ENCODE results near the gene PLXNA2.

DNA sequence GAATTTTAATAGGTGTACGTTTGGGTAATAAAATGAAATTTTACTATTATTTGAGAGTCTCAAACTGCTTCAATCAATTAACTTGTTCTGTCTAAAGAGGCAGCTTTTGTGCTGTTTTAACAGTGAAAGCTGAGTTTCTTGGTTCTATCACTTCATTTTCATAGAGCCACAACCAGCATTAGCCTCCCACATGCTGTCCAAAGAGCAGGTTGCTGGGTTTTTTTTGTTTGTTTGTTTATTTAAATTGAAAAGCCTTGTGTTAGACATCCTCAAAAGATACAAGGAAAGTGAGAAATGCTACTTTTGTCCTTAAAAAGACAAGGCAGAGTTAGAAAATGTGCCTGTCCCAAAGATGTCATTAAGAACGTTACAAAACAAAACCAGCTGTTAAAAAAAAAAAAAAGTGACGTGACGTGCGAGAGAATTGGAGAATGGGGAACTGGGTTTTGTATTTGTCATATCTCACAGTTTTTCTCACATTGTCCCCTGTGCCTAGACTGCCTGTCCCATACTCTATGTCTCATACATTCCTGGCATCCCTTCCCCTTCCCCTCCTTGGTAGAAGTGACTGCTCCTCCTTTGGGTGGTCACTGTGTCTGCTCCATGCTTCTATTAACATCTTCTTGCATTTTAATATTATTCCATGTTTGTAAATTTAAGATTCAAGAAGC lies 270.2 kb downstream of the PLXNA2 start:
- TF ChIP-seq POLR2AphosphoS5 (IDR thresholded peaks at IDR 0.05; ENCODE audit: insufficient read depth, low read depth, low read length) = no peak
- TF ChIP-seq, protein P1, sequence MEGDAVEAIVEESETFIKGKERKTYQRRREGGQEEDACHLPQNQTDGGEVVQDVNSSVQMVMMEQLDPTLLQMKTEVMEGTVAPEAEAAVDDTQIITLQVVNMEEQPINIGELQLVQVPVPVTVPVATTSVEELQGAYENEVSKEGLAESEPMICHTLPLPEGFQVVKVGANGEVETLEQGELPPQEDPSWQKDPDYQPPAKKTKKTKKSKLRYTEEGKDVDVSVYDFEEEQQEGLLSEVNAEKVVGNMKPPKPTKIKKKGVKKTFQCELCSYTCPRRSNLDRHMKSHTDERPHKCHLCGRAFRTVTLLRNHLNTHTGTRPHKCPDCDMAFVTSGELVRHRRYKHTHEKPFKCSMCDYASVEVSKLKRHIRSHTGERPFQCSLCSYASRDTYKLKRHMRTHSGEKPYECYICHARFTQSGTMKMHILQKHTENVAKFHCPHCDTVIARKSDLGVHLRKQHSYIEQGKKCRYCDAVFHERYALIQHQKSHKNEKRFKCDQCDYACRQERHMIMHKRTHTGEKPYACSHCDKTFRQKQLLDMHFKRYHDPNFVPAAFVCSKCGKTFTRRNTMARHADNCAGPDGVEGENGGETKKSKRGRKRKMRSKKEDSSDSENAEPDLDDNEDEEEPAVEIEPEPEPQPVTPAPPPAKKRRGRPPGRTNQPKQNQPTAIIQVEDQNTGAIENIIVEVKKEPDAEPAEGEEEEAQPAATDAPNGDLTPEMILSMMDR (IDR thresholded peaks at IDR 0.05; ENCODE audit: extremely low read depth in 1 of 2, insufficient read depth in 1 of 2, low read depth in 1 of 2, low read length in 2 of 2) = no peak
- no peak for TF ChIP-seq FOS (IDR thresholded peaks at IDR 0.05; ENCODE audit: borderline replicate concordance, insufficient read depth, low read length)
